HG03064 (cell line): ENCODE data around the gene SNRNP35.
"Not testable (repeated sequence)": the region's sequence is repeated elsewhere in the genome, so short reads cannot be mapped to it uniquely, and the experiment has no call there.

Source experiments
- ATAC-seq: cut with Tn5 transposase; IDR thresholded peaks from one replicate; pipeline ENCODE4 v1.9.1; 2021; ENCODE audit warnings: low read depth; ENCODE audit not compliant: unreplicated experiment

SNRNP35 gene

DNA sequence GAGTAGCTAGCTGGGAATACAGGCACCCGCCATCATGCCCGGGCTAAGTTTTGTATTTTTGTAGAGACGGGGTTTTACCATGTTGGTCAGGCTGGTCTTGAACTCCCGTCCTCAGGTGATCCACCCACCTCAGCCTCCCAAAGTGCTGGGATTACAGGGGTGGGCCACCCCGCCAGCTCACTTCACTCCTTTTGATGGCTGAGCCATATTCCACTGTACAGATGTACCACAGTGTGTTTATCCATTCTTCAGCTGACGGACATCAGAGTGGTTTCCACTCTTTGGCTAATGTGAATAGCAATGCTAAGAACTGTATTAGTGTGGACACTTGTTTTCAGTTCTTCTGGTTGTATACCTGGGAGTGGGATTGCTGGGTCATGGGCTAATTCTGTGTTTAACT lies 29.5 kb downstream of the SNRNP35 start:
- no peak for ATAC-seq

GRCh38 chr12:123488539-123489230 lies 30.7 kb downstream of the SNRNP35 start:
- ATAC-seq = no peak

DNA sequence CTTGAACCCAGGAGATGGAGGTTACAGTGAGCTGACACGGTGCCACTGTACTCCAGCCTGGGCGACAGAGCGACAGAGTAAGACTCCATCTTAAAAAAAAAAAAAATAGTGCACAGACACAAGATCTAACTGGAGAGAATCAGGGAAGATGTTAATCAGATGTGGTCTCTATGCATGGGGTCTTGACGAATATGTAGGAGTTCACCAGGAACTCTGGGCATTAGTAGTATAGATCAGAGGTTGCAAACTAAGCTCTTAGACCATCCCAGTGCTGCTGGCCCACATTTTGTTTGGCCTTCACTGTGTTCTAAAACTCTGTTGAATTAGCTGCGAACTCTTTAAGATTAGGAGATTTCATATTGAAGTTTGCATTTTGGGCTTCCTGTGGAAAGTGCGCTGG lies 31.6 kb downstream of the SNRNP35 start:
- no peak for ATAC-seq

DNA sequence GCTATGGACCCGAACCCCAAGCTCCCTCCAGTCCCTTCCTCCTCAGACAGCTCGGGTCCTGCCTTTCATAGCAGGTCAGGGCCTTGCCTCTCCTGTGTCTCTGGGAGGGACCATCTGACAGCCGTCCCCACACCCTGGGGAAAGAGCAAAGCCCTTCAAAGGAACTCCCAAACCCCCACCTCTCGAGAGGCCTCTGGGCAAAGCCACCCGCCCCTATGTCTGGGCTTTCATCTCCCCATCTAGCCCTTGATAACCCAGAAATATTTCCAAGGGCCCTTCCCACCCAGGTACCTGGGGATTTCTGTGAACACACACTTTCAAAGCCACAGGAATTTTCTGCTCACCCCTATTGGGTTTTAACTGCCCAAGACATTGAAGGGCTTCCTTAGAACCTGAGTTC lies 32.1 kb downstream of the SNRNP35 start:
- no peak for ATAC-seq

DNA sequence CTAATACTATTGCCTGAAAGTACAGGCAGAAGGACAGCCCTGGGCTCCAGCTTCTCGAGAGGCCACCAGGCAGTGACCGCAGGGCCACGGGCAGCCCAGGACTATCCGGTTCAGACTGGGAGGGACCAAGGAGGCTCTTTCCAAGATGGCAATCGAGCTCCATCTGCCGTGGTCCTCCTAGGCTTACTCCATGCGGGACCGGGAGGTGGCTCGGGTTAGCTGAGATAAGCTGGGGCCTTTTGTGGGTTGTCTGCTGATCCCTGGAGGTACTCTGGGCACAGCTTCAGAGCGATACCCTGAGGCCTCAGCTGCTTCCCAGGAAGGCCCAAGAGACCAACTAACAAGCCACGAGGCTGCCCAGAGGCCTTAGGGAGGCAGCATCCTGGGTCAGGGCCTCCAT lies 33.1 kb downstream of the SNRNP35 start:
- ATAC-seq = no peak

DNA sequence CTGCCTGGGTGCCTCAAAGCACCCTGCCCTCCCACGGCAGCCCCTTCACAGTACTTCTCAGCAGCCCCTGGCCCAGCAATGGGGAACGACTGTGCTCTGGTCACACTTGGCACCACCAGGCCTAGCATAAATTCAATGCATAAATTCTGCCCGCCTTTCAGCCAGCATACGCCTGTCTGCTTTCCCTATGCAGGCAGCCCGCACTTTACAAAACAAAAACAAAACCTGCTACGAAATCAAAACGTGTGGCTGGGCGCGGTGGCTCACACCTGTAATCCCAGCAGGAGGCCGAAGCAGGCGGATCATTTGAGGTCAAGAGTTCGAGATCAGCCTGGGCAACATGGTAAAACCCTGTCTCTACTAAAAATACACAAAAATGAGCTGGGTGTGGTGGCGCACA lies 33.5 kb downstream of the SNRNP35 start:
- no peak for ATAC-seq

DNA sequence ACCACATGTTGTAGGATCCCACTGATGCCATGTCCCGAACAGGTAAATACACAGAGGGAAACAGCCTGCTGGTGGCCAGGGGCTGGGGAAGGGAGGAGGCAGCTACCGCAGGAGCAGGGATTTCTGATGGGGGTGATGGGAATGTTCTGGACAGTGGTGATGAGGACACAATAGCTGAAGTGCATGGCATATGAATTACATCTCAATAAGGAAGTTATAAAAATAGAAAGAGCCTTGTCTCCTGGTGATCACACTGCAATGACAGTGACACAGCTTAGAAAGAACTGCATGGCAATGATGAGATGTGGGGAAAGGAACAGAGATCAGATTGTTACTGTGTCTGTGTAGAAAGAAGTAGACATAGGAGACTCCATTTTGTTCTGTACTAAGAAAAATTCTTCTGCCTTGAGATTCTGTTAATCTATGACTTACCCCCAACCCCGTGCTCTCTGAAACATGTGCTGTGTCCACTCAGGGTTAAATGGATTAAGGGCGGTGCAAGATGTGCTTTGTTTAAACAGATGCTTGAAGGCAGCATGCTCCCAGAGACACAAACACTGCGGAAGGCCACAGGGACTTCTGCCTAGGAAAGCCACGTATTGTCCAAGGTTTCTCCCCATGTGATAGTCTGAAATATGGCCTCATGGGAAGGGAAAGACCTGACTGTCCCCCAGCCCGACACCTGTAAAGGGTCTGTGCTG lies 34.5 kb downstream of the SNRNP35 start:
- not testable (repeated sequence) for ATAC-seq

DNA sequence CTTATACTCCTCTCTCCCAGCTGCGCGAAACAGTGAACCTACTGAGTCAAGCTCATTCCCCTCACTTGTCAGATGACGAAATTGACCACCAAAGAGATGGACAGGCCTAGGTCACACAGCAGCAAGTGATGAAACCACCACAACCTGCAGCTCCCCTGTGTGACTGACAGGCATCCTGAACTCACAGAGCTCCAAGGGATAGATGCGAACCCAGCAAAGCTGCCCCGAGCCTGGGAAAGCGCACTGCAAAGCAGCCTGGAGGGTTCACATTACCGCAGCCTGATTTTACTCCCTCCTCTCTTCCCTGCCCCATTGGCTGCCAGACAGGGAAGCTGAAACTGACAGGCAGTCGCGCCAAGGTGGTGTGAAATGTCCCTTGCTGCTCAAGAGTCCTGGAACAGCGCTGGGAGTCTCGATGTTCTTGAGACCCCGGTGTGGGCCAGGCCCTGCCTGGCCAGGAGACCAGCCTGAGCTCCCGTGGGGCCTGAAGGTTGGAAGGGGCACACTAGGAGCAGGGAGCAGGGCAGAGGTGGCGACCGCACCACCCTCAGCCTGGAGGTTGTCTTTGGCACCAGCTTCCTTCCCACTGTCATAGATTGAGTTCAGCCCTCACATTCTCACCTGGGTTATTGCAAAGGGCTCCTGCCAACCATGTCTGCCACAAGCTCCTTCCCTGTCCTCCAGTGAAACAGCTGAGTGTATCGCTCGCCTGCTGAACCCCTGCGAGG lies 36.3 kb downstream of the SNRNP35 start:
- ATAC-seq = no peak

DNA sequence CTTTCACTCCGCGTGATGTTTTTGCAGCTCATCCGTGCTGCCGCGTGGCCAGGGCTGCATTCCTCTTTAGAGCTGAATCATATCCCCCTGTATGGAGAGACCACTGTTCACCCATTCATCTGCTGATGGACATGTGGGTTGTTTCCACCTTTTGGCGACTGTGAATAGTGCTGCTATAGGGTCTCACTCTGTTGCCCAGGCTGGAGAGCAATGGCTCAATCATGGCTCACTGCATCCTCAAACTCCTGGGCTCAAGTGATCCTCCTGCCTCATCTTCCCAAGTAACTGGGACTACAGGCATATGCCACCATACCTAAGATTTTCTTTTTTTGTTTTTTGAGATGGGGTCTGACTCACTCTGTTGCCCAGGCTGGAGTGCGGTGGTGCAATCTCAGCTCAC lies 39.1 kb downstream of the SNRNP35 start:
- no peak for ATAC-seq

DNA sequence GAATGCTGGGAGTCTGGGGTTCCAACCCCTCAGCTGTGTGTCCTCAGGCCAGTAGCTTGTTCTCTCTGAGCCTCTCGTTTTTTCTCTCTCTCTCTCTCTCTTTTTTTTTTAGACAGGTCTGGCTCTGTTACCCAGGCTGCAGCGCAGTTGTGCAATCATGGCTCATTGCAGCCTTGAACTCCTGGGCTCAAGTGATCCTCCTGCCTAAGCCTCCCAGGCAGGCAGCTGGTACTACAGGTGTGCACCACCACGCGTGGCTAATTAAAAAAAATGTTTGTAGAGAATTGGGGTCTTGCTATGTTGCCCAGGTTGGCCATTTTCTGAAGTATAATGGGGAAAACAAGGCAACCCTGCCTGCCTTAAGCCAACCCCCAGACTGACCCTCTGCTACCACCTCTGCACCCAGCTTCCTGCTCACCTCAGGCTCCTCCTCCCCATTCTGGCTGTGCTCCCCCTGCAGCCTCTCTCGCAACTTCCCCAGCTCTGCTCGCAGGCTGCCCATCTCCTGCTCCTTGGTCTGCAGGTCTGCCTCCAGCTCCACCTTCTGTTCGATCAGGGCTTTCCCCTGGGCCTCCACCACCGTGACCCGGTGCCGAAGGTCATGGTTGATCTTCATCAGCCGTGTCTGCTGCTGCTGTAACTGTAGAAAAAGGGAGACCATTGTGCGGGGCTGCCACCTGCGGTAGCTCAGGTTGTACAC lies 40.3 kb downstream of the SNRNP35 start:
- no peak for ATAC-seq

DNA sequence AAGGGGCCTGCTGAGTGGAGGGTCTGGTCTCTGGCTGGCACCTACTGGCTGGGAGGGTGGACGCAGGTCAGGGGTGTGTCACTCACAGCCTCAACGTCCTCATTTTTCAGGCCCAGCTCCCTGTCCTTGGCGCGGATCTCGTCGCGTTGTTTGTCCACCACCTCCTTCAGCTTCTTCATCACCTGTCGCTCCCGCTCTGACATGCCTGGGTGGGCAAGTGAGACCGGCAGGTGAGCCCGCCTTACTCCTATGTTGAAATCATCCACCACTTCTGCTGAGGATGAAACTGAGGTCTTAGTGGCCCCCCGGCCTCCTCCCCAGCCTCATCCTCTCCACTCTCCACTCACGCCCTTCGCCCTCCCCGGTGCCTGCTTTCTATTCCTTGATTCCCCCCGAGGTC lies 41.4 kb downstream of the SNRNP35 start:
- ATAC-seq = no peak

DNA sequence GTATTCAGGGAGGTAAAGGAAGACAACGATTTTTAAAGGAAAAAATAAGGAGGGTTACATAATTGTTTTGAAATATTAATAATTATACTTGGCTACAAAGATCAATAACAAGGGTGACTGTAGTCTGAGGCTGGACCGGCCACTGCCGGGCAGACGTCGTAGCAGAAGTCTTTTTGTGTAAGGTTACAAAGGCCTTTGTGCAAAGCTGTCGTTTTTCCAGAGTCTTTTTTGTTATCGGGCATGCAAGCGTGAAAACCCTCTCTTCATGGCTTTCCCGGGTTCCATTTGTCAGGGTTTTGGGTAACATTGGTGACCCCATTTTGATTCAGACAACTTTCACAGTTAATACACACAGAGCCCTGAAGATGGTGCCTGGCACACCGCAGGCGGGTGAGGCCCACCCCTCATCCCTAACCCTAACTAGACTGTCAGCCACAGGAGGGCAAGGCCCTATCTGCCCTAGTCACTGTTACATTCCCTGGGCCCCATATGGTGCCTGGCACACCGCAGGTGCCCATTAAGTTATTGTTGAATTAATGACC lies 44.3 kb downstream of the SNRNP35 start:
- no peak for ATAC-seq

GRCh38 chr12:123506059-123506842 lies 48.3 kb downstream of the SNRNP35 start:
- no peak for ATAC-seq

DNA sequence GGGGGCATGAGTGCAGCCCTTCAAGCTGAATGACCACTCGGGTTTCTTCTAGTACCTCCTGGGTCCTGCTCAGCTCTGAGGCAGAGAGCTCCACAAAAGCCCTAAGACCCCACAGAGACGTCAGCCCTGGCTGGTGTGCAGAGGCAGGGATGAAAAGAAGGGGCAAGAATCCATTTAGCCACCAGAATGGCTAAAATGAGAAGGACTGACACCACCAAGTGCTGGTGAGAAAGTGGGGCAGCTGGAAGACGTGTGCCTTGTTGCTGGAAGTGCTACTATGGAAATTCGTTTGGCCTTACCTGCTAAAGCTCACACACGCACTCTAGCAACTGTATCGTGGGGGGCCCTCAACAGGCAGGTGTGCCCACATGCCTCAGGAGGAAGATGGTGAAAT lies 48.9 kb downstream of the SNRNP35 start:
- no peak for ATAC-seq

DNA sequence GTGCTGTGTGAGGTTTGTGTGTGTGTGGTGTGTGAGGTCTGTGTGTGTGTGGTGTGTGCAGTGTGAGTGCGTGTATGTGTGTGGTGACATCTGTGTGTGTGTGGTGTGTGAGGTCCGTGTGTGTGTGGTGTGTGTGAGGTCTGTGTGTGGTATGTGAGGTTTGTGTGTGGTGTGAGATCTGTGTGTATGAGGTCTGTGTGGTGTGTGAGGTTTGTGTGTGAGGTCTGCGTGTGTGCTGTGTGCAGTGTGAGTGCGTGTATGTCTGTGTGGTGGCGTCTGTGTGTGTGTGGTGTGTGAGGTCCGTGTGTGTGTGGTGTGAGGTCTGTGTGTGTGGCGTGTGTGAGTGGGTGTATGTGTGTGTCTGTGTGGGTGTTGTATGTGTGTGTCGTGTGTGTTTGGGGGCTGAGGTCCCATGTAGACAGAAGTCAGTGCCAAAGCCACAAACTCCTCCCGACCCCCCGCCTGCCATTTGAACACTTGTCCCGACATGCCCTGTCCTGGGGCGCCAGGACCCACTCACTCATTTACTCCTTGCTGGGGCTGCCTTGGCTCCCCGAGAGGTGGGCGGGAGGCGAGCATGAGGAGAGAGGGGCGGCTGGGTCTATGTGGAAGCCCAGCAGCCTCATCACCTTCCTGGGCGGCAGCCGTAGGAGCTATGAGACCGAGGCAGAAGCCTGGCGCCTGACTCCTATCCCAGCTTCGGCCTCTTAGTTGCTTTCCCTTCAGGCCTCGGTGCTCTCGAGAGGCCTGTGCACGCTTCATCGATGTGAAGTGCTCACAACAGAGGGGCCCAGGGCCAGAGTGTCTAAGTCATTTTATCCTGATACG lies 55.1 kb downstream of the SNRNP35 start:
- no peak for ATAC-seq

DNA sequence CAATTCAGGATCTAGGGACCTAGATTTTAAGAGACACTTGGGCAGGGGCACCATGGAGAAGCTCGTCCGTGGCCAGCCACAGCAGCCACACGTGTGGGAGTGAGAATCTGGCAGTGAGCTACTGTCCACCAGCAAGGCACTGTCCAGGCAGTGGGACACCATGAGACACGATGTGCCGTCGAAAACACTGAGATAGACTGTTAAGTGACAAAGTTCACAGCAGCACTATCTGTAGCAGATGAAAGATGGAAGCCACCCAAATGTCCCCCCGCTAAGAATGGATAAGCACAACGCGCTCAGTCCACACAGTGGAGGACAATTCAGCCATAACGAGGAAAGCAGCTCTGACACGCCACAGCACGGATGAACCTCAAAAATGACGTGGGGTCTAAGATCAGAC lies 55.9 kb downstream of the SNRNP35 start:
- ATAC-seq = no peak

GRCh38 chr12:123514582-123515221 lies 56.8 kb downstream of the SNRNP35 start:
- not testable (repeated sequence) for ATAC-seq

- no peak for ATAC-seq
Measured at GRCh38 chr12:123516216-123516780, 58.4 kb downstream of the SNRNP35 start.
